Esophagus squamous epithelium (tissue), 4 donors: ENCODE measurements around the gene PITX2.

Experiments used
- POLR2A ChIP-seq, 4 donors: fragments of 450-650 bp; IDR thresholded peaks; one replicate each; pipeline ENCODE4 v1.6.1; 2017; ENCODE audit warnings: antibody characterized with exemption in 4 of 4, mild to moderate bottlenecking in 4 of 4, moderate library complexity in 3 of 4
- TF ChIP-seq, protein P1 (sequence below), 6 experiments: fragments of 450-650 bp in 4 of 6; fragments of 200-600 bp in 2 of 6; sonication (generic) in 2 of 6; IDR thresholded peaks; one replicate each; pipeline ENCODE4 v1.5.1; 2016 to 2019; ENCODE audit warnings: antibody characterized with exemption in 6 of 6, mild to moderate bottlenecking in 4 of 6, moderate library complexity in 4 of 6

DNA sequence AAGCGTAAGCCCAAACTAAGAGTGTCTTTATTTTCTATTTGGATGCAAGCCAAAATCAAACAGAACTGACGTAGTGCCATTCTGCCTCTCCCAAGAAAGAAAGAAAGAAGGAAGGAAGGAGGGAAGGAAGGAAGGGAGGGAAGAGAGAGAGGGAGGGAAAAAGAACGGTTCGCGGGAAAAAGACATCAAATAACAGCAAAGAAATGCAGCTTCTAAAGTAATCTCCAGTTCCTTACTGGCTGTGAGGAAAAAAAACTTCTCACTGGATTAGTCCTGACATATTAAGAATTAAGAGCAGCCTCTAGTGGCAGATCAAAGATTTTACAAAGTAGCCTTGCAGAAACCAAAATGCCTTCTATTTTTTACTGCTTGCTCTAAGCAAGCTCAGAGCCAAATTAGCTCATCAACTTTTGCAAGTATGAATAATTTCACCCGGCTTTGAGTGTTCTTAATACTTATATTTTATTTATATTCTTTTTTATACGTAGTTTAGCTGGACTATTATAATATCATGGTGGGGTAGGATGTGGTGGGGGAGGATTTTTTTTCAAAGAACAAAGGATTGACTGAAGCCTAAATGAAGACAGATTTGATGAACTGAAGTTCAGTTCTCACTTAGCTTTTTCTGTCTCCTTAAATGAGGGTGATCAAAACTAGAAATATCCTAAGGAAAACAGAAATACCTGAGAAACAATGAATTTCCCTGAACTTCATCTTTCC, 36.6 kb downstream of the PITX2 start:
- TF ChIP-seq POLR2A (IDR thresholded peaks at IDR 0.05) = no peak
- TF ChIP-seq, protein P1, sequence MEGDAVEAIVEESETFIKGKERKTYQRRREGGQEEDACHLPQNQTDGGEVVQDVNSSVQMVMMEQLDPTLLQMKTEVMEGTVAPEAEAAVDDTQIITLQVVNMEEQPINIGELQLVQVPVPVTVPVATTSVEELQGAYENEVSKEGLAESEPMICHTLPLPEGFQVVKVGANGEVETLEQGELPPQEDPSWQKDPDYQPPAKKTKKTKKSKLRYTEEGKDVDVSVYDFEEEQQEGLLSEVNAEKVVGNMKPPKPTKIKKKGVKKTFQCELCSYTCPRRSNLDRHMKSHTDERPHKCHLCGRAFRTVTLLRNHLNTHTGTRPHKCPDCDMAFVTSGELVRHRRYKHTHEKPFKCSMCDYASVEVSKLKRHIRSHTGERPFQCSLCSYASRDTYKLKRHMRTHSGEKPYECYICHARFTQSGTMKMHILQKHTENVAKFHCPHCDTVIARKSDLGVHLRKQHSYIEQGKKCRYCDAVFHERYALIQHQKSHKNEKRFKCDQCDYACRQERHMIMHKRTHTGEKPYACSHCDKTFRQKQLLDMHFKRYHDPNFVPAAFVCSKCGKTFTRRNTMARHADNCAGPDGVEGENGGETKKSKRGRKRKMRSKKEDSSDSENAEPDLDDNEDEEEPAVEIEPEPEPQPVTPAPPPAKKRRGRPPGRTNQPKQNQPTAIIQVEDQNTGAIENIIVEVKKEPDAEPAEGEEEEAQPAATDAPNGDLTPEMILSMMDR (IDR thresholded peaks at IDR 0.05) = peak; percentile 12 to 57 (median 34)
